GM23338 (cell line): ENCODE results near the gene LANCL3. TPM values are rescaled to one million over a fixed set of nuclear protein-coding genes. Genes with fewer than 3 reads are reported as not detected.

Experiments used
- ATAC-seq: fragments of 200-7000 bp; cut with Tn5 transposase; 3 replicates; pipeline ENCODE4 v1.9.1; 2020
- DNase-seq: peaks from one replicate; pipeline ENCODE4 v3.0.0-alpha.2; 2015; ENCODE audit warnings: low spot score
- H2AFZ ChIP-seq: fragments of 200-600 bp; sonication (generic); 2 replicates; pipeline ENCODE4 v1.8.0; 2016; ENCODE audit warnings: antibody characterized with exemption, mild to moderate bottlenecking, moderate library complexity
- H3F3A ChIP-seq: fragments of 200-600 bp; sonication (generic); replicated peaks from 2 replicates; pipeline ENCODE4 v1.8.0; 2017; ENCODE audit warnings: antibody characterized with exemption, mixed run types, low read depth
- H3K27ac ChIP-seq: fragments of 200-600 bp; sonication (generic); 2 replicates; pipeline ENCODE4 v1.6.1; 2016; ENCODE audit warnings: low read depth
- H3K27me3 ChIP-seq: fragments of 200-600 bp; sonication (generic); 2 replicates; pipeline ENCODE4 v1.8.0; 2016; ENCODE audit warnings: mild to moderate bottlenecking, mixed run types, moderate library complexity; ENCODE audit not compliant: insufficient read depth
- H3K36me3 ChIP-seq: fragments of 200-600 bp; sonication (generic); 2 replicates; pipeline ENCODE4 v1.8.0; 2016; ENCODE audit warnings: mild to moderate bottlenecking; ENCODE audit not compliant: insufficient read depth
- H3K4me1 ChIP-seq: fragments of 200-600 bp; sonication (generic); 2 replicates; pipeline ENCODE4 v1.8.0; 2016; ENCODE audit warnings: mild to moderate bottlenecking, moderate library complexity; ENCODE audit not compliant: insufficient read depth
- H3K4me2 ChIP-seq: fragments of 200-600 bp; sonication (generic); 2 replicates; pipeline ENCODE4 v1.7.1; 2017; ENCODE audit warnings: mixed run types
- H3K4me3 ChIP-seq: fragments of 200-600 bp; sonication (generic); 2 replicates; pipeline ENCODE4 v1.6.1; 2016; ENCODE audit warnings: mixed run types
- H3K79me2 ChIP-seq: fragments of 200-600 bp; sonication (generic); replicated peaks from 2 replicates; pipeline ENCODE4 v1.8.0; 2017; ENCODE audit warnings: mild to moderate bottlenecking; ENCODE audit not compliant: insufficient read depth
- H3K9me2 ChIP-seq: fragments of 200-600 bp; sonication (generic); 2 replicates; pipeline ENCODE4 v1.8.0; 2017; ENCODE audit not compliant: insufficient read depth
- H4K20me1 ChIP-seq: fragments of 200-600 bp; sonication (generic); replicated peaks from 2 replicates; pipeline ENCODE4 v1.8.0; 2017; ENCODE audit warnings: mild to moderate bottlenecking; ENCODE audit not compliant: insufficient read depth
- H3K27ac Mint-ChIP-seq: 2 replicates; pipeline ENCODE4 v1.8.0; 2020; ENCODE audit warnings: inconsistent platforms, mild to moderate bottlenecking, moderate library complexity, mixed read lengths
- H3K27me3 Mint-ChIP-seq: 3 replicates; pipeline ENCODE4 v1.8.0; 2022; ENCODE audit warnings: low read depth, mild to moderate bottlenecking, moderate library complexity, mixed read lengths, inconsistent platforms; ENCODE audit not compliant: insufficient read depth, poor library complexity
- H3K36me3 Mint-ChIP-seq: 3 replicates; pipeline ENCODE4 v1.8.0; 2021; ENCODE audit warnings: low read depth, mild to moderate bottlenecking, inconsistent platforms, moderate library complexity, mixed read lengths
- H3K4me1 Mint-ChIP-seq: 3 replicates; pipeline ENCODE4 v1.8.0; 2020; ENCODE audit warnings: mild to moderate bottlenecking, inconsistent platforms, mixed read lengths
- H3K4me3 Mint-ChIP-seq: 3 replicates; pipeline ENCODE4 v1.8.0; 2021; ENCODE audit warnings: moderate library complexity, mild to moderate bottlenecking, inconsistent platforms, mixed read lengths
- H3K9me3 Mint-ChIP-seq: 3 replicates; pipeline ENCODE4 v1.8.0; 2020; ENCODE audit warnings: moderate library complexity, mild to moderate bottlenecking, inconsistent platforms, mixed read lengths
- CREB1 ChIP-seq: fragments of 250-450 bp; sonication (Bioruptor Pico); IDR thresholded peaks from 2 replicates; pipeline ENCODE4 v1.5.0; 2020; ENCODE audit warnings: low read depth, mild to moderate bottlenecking, moderate library complexity
- EZH2 ChIP-seq: fragments of 200-600 bp; sonication (generic); IDR thresholded peaks from one replicate; pipeline ENCODE4 v1.8.0; 2017; ENCODE audit warnings: antibody characterized with exemption, mild to moderate bottlenecking, low read depth; ENCODE audit not compliant: unreplicated experiment
- NANOG ChIP-seq: IDR thresholded peaks from 2 replicates; pipeline ENCODE4 v1.6.1; 2016; ENCODE audit warnings: antibody characterized with exemption, borderline replicate concordance
- POLR2AphosphoS5 ChIP-seq: IDR thresholded peaks from 2 replicates; pipeline ENCODE4 v1.6.1; 2016; ENCODE audit warnings: antibody characterized with exemption, low read depth
- REST ChIP-seq: IDR thresholded peaks from one replicate; pipeline ENCODE4 v1.6.1; 2018; ENCODE audit warnings: antibody characterized with exemption; ENCODE audit not compliant: unreplicated experiment
- STAT1 ChIP-seq: IDR thresholded peaks from one replicate; pipeline ENCODE4 v1.6.1; 2016; ENCODE audit warnings: antibody characterized with exemption; ENCODE audit not compliant: unreplicated experiment
- ZNF331 ChIP-seq: fragments of 250-450 bp; sonication (Bioruptor Pico); IDR thresholded peaks from 2 replicates; pipeline ENCODE4 v1.5.0; 2020; ENCODE audit warnings: low read depth, mild to moderate bottlenecking, moderate library complexity
- polyA plus RNA-seq: library from polyadenylated mRNA; unstranded; fragments of >200 nt; fragmentation: Nextera tagmentation; extraction: Ambion mirVana; gene quantifications from 2 replicates; pipeline ENCODE4 v1.2.1, GENCODE V29; 2016
- total RNA-seq: library from RNA; depleted of rRNA; stranded (reverse); fragments of >200 nt; shearing (Covaris generic); gene quantifications from 2 replicates; pipeline ENCODE4 v1.2.3, GENCODE V29; 2014
- TF ChIP-seq, protein P1 (sequence below), 2 experiments: fragments of 200-600 bp in 1 of 2; sonication (generic) in 1 of 2; conservative IDR thresholded peaks; 2 replicates each; pipeline versions ENCODE4 v1.5.1 to v1.6.1; 2016 to 2017; ENCODE audit warnings: antibody characterized with exemption in 2 of 2, low read depth in 2 of 2, mild to moderate bottlenecking in 2 of 2, moderate library complexity in 1 of 2
- TF ChIP-seq, protein P2 (sequence below): fragments of 250-450 bp; sonication (Bioruptor Pico); IDR thresholded peaks from 2 replicates; pipeline ENCODE4 v1.5.0; 2020; ENCODE audit warnings: mild to moderate bottlenecking, moderate library complexity
- TF ChIP-seq, protein P3 (sequence below): IDR thresholded peaks from 2 replicates; pipeline ENCODE4 v1.6.1; 2016; ENCODE audit warnings: antibody characterized with exemption

The LANCL3 gene
- total and polyA plus RNA-seq, 2 experiments from 2014 or later, result 0.11 to 1.8 TPM

GRCh38 chrX:37662181-37662580 is 90.7 kb downstream of the LANCL3 start:
- no peaks in the 10 kb centered on the region for H3K36me3 Mint-ChIP-seq
- H3K27me3 ChIP-seq, result no peaks in the 10 kb centered on the region
- H3K4me3 Mint-ChIP-seq, result no peak overlapping the region
- no peak overlapping the region for H3K4me3 ChIP-seq
- TF ChIP-seq CREB1 (CRISPR knock-in tag) (no peak), REST (no peak), POLR2AphosphoS5 (no peak), STAT1 (no peak), EZH2 (no peak), NANOG (no peak), ZNF331 (CRISPR knock-in tag) (no peak)
- TF ChIP-seq, protein P1, sequence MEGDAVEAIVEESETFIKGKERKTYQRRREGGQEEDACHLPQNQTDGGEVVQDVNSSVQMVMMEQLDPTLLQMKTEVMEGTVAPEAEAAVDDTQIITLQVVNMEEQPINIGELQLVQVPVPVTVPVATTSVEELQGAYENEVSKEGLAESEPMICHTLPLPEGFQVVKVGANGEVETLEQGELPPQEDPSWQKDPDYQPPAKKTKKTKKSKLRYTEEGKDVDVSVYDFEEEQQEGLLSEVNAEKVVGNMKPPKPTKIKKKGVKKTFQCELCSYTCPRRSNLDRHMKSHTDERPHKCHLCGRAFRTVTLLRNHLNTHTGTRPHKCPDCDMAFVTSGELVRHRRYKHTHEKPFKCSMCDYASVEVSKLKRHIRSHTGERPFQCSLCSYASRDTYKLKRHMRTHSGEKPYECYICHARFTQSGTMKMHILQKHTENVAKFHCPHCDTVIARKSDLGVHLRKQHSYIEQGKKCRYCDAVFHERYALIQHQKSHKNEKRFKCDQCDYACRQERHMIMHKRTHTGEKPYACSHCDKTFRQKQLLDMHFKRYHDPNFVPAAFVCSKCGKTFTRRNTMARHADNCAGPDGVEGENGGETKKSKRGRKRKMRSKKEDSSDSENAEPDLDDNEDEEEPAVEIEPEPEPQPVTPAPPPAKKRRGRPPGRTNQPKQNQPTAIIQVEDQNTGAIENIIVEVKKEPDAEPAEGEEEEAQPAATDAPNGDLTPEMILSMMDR (conservative IDR thresholded peaks at IDR 0.05; ENCODE audit: low read depth in 2 of 2), result no peak
- TF ChIP-seq, protein P2, sequence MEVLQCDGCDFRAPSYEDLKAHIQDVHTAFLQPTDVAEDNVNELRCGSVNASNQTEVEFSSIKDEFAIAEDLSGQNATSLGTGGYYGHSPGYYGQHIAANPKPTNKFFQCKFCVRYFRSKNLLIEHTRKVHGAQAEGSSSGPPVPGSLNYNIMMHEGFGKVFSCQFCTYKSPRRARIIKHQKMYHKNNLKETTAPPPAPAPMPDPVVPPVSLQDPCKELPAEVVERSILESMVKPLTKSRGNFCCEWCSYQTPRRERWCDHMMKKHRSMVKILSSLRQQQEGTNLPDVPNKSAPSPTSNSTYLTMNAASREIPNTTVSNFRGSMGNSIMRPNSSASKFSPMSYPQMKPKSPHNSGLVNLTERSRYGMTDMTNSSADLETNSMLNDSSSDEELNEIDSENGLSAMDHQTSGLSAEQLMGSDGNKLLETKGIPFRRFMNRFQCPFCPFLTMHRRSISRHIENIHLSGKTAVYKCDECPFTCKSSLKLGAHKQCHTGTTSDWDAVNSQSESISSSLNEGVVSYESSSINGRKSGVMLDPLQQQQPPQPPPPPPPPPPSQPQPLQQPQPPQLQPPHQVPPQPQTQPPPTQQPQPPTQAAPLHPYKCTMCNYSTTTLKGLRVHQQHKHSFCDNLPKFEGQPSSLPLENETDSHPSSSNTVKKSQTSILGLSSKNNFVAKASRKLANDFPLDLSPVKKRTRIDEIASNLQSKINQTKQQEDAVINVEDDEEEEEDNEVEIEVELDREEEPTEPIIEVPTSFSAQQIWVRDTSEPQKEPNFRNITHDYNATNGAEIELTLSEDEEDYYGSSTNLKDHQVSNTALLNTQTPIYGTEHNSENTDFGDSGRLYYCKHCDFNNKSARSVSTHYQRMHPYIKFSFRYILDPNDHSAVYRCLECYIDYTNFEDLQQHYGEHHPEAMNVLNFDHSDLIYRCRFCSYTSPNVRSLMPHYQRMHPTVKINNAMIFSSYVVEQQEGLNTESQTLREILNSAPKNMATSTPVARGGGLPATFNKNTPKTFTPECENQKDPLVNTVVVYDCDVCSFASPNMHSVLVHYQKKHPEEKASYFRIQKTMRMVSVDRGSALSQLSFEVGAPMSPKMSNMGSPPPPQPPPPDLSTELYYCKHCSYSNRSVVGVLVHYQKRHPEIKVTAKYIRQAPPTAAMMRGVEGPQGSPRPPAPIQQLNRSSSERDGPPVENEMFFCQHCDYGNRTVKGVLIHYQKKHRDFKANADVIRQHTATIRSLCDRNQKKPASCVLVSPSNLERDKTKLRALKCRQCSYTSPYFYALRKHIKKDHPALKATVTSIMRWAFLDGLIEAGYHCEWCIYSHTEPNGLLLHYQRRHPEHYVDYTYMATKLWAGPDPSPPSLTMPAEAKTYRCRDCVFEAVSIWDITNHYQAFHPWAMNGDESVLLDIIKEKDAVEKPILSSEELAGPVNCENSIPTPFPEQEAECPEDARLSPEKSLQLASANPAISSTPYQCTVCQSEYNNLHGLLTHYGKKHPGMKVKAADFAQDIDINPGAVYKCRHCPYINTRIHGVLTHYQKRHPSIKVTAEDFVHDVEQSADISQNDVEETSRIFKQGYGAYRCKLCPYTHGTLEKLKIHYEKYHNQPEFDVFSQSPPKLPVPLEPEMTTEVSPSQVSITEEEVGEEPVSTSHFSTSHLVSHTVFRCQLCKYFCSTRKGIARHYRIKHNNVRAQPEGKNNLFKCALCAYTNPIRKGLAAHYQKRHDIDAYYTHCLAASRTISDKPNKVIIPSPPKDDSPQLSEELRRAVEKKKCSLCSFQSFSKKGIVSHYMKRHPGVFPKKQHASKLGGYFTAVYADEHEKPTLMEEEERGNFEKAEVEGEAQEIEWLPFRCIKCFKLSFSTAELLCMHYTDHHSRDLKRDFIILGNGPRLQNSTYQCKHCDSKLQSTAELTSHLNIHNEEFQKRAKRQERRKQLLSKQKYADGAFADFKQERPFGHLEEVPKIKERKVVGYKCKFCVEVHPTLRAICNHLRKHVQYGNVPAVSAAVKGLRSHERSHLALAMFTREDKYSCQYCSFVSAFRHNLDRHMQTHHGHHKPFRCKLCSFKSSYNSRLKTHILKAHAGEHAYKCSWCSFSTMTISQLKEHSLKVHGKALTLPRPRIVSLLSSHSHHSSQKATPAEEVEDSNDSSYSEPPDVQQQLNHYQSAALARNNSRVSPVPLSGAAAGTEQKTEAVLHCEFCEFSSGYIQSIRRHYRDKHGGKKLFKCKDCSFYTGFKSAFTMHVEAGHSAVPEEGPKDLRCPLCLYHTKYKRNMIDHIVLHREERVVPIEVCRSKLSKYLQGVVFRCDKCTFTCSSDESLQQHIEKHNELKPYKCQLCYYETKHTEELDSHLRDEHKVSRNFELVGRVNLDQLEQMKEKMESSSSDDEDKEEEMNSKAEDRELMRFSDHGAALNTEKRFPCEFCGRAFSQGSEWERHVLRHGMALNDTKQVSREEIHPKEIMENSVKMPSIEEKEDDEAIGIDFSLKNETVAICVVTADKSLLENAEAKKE (CRISPR knock-in tag), result no peak
- TF ChIP-seq, protein P3, sequence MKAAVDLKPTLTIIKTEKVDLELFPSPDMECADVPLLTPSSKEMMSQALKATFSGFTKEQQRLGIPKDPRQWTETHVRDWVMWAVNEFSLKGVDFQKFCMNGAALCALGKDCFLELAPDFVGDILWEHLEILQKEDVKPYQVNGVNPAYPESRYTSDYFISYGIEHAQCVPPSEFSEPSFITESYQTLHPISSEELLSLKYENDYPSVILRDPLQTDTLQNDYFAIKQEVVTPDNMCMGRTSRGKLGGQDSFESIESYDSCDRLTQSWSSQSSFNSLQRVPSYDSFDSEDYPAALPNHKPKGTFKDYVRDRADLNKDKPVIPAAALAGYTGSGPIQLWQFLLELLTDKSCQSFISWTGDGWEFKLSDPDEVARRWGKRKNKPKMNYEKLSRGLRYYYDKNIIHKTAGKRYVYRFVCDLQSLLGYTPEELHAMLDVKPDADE, result no peak
- H3K4me1 ChIP-seq, result no peaks in the 10 kb centered on the region
- H3K36me3 ChIP-seq, result no peaks in the 10 kb centered on the region
- no peaks in the 10 kb centered on the region for H4K20me1 ChIP-seq
- H3K9me2 ChIP-seq, result no peaks in the 10 kb centered on the region
- DNase-seq (no peak), ATAC-seq (no peak)
- no peaks in the 10 kb centered on the region for H3K4me1 Mint-ChIP-seq
- no peaks in the 10 kb centered on the region for H3K9me3 Mint-ChIP-seq
- H2AFZ ChIP-seq, result no peak overlapping the region
- no peaks in the 10 kb centered on the region for H3F3A ChIP-seq
- H3K79me2 ChIP-seq, result no peaks in the 10 kb centered on the region
- H3K27ac Mint-ChIP-seq, result no peak overlapping the region
- H3K27ac ChIP-seq, result no peak overlapping the region
- H3K27me3 Mint-ChIP-seq, result no peaks in the 10 kb centered on the region
- no peak overlapping the region for H3K4me2 ChIP-seq
